ENCODE data around the gene ATXN7.

DNA sequence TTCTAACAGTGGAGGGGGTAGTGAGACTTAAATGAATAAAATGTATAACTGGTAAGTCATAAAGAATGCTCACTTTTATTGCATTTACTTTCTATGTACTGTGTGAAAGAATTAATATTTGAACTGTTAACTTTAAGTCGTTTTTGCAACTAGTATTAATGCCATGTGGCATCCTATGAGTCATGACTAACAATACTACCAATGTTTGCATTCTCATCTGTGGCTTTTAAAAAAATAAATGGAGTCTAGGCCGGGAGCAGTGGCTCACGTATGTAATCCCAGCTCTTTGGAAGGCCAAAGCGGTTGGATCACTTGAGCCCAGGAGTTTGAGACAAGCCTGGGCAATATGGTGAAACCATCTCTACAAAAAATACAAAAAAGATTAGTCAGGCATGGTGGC is 39.4 kb upstream of the ATXN7 start:
- TF ChIP-seq, protein P1, sequence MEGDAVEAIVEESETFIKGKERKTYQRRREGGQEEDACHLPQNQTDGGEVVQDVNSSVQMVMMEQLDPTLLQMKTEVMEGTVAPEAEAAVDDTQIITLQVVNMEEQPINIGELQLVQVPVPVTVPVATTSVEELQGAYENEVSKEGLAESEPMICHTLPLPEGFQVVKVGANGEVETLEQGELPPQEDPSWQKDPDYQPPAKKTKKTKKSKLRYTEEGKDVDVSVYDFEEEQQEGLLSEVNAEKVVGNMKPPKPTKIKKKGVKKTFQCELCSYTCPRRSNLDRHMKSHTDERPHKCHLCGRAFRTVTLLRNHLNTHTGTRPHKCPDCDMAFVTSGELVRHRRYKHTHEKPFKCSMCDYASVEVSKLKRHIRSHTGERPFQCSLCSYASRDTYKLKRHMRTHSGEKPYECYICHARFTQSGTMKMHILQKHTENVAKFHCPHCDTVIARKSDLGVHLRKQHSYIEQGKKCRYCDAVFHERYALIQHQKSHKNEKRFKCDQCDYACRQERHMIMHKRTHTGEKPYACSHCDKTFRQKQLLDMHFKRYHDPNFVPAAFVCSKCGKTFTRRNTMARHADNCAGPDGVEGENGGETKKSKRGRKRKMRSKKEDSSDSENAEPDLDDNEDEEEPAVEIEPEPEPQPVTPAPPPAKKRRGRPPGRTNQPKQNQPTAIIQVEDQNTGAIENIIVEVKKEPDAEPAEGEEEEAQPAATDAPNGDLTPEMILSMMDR (IDR thresholded peaks at IDR 0.05), result no peak
- TF ChIP-seq POLR2A (IDR thresholded peaks at IDR 0.05), result no peak
